DOHH2 (cell line): ENCODE results near the gene SPATA7.

Experiments used
- H3F3A ChIP-seq: fragments of 200-600 bp; sonication (generic), shearing (Covaris generic); 2 replicates; pipeline ENCODE4 v1.6.0; 2016; ENCODE audit warnings: antibody characterized with exemption, mild to moderate bottlenecking; ENCODE audit not compliant: control insufficient read depth, insufficient read depth
- H3K27ac ChIP-seq: fragments of 200-600 bp; sonication (generic); 2 replicates; pipeline ENCODE4 v1.5.1; 2014; ENCODE audit warnings: low read depth, mild to moderate bottlenecking, low read length, moderate library complexity
- H3K27me3 ChIP-seq: fragments of 200-600 bp; sonication (generic); 2 replicates; pipeline ENCODE4 v1.6.1; 2014; ENCODE audit warnings: mild to moderate bottlenecking, low read length, mixed read lengths; ENCODE audit not compliant: control insufficient read depth
- H3K36me3 ChIP-seq: fragments of 200-600 bp; sonication (generic); 2 replicates; pipeline ENCODE4 v1.6.1; 2014; ENCODE audit warnings: mild to moderate bottlenecking, low read length, moderate library complexity, mixed read lengths; ENCODE audit not compliant: control insufficient read depth
- H3K4me1 ChIP-seq: fragments of 200-600 bp; sonication (generic); 2 replicates; pipeline ENCODE4 v1.6.1; 2014; ENCODE audit warnings: mild to moderate bottlenecking, low read length, mixed read lengths; ENCODE audit not compliant: control insufficient read depth
- H3K4me2 ChIP-seq: fragments of 200-600 bp; sonication (generic); 2 replicates; pipeline ENCODE4 v1.6.0; 2014; ENCODE audit warnings: mild to moderate bottlenecking, low read length, moderate library complexity
- H3K4me3 ChIP-seq: fragments of 200-600 bp; sonication (generic); 2 replicates; pipeline ENCODE4 v1.5.1; 2014; ENCODE audit warnings: mild to moderate bottlenecking, low read length, mixed read lengths
- H3K79me2 ChIP-seq: fragments of 200-600 bp; sonication (generic); 2 replicates; pipeline ENCODE4 v1.6.1; 2014; ENCODE audit warnings: mild to moderate bottlenecking, low read length, mixed read lengths; ENCODE audit not compliant: control insufficient read depth
- H3K9me2 ChIP-seq: fragments of 200-600 bp; sonication (generic); replicated peaks from 2 replicates; pipeline ENCODE4 v1.6.1; 2014; ENCODE audit warnings: mild to moderate bottlenecking, low read length, mixed read lengths; ENCODE audit not compliant: control insufficient read depth
- H3K9me3 ChIP-seq: fragments of 200-600 bp; sonication (generic); 2 replicates; pipeline ENCODE4 v1.6.1; 2014; ENCODE audit warnings: antibody characterized with exemption, low read length, mixed read lengths; ENCODE audit not compliant: control insufficient read depth, insufficient read depth
- H4K20me1 ChIP-seq: fragments of 200-600 bp; sonication (generic); 2 replicates; pipeline ENCODE4 v1.6.0; 2014; ENCODE audit warnings: low read depth, mild to moderate bottlenecking, antibody characterized with exemption, low read length, moderate library complexity; ENCODE audit not compliant: control insufficient read depth, insufficient read depth
- EZH2phosphoT487 ChIP-seq: fragments of 200-600 bp; sonication (generic); IDR thresholded peaks from 2 replicates; pipeline ENCODE4 v1.6.1; 2017; ENCODE audit warnings: borderline replicate concordance, mild to moderate bottlenecking, antibody characterized with exemption, low read length, moderate library complexity, mixed read lengths
- TF ChIP-seq, protein P1 (sequence below): fragments of 200-600 bp; sonication (generic); IDR thresholded peaks from one replicate; pipeline ENCODE4 v1.5.1; 2014; ENCODE audit warnings: antibody characterized with exemption, mild to moderate bottlenecking, low read depth, low read length; ENCODE audit not compliant: poor library complexity, severe bottlenecking

SPATA7 gene

DNA sequence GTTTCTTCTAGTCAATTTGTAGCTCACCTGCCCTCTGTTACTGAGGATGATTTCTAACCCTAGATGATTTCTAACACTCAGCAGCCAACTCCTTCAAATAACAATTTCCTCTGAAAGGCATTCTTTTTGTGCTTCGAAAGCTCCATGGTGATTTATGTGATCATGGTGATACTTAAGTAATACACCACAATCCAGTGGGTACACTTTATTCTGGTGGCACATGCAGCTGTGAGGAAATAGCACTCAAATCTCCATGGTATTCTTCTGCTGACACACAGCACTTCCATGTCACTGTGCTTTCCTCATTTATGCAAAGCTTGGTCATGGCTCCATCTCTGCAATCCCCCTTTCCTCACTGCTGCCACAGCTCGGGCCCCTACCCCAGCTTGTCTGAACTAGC, 95.6 kb downstream of the SPATA7 start:
- Histone ChIP-seq H3K9me3 (no peaks in the 10 kb centered on the region), H3K79me2 (no peaks in the 10 kb centered on the region), H3K27ac (no peak overlapping the region), H3K4me3 (no peak overlapping the region), H3K4me1 (no peaks in the 10 kb centered on the region), H3K36me3 (no peaks in the 10 kb centered on the region), H3F3A (no peaks in the 10 kb centered on the region), H4K20me1 (no peaks in the 10 kb centered on the region), H3K4me2 (no peak overlapping the region), H3K9me2 (no peaks in the 10 kb centered on the region), H3K27me3 (no peaks in the 10 kb centered on the region)
- TF ChIP-seq EZH2phosphoT487, result no peak
- TF ChIP-seq, protein P1, sequence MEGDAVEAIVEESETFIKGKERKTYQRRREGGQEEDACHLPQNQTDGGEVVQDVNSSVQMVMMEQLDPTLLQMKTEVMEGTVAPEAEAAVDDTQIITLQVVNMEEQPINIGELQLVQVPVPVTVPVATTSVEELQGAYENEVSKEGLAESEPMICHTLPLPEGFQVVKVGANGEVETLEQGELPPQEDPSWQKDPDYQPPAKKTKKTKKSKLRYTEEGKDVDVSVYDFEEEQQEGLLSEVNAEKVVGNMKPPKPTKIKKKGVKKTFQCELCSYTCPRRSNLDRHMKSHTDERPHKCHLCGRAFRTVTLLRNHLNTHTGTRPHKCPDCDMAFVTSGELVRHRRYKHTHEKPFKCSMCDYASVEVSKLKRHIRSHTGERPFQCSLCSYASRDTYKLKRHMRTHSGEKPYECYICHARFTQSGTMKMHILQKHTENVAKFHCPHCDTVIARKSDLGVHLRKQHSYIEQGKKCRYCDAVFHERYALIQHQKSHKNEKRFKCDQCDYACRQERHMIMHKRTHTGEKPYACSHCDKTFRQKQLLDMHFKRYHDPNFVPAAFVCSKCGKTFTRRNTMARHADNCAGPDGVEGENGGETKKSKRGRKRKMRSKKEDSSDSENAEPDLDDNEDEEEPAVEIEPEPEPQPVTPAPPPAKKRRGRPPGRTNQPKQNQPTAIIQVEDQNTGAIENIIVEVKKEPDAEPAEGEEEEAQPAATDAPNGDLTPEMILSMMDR, result no peak

DNA sequence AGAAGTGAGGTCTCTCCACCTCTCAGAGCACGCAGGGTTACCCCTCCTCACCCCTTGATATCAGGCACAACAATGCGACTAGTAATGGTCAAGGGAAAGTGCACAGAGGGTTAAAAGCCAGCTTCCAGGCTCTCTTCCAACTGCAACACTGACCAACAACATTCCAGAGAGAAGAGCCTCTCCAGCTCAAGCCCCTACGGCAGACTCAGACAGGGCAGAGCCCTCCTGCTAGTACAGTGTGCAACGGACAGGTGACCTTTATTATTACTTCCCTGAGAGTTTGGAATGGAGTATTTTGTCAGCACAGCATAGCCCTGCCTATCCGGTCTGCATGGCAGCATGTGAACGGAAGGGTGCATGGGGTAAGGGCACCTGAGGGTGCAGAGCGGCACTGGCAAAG, 96.3 kb downstream of the SPATA7 start:
- Histone ChIP-seq H3K27me3 (no peaks in the 10 kb centered on the region), H3F3A (no peaks in the 10 kb centered on the region), H3K79me2 (no peaks in the 10 kb centered on the region), H3K36me3 (no peaks in the 10 kb centered on the region), H3K9me2 (no peaks in the 10 kb centered on the region), H3K4me3 (no peak overlapping the region), H3K4me1 (no peaks in the 10 kb centered on the region), H4K20me1 (no peaks in the 10 kb centered on the region), H3K9me3 (no peaks in the 10 kb centered on the region), H3K4me2 (no peak overlapping the region), H3K27ac (no peak overlapping the region)
- TF ChIP-seq EZH2phosphoT487, result no peak
- TF ChIP-seq, protein P1, result no peak

DNA sequence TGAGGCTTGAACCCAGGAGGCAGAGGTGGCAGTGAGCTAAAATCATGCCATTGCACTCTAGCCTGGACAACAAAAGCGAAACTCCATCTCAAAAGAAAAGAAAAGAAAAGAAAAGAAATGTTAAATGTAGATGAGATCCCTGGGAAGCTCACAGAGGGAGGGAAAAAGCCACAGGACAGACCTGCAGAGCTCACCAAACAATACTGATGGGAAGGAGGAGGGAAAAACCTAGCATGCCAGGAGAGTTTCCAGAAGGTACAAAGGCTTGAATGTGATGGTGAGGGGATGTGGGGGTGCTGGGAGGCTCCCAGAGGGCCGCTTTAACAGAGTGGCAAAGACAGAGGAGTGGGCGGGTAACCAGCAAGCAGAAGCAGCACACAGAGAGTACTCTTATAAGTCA, 97.1 kb downstream of the SPATA7 start:
- no peaks in the 10 kb centered on the region for H4K20me1 ChIP-seq
- no peaks in the 10 kb centered on the region for H3K36me3 ChIP-seq
- no peaks in the 10 kb centered on the region for H3K79me2 ChIP-seq
- no peak overlapping the region for H3K27ac ChIP-seq
- no peak for TF ChIP-seq EZH2phosphoT487
- TF ChIP-seq, protein P1, result no peak
- H3K4me1 ChIP-seq, result no peaks in the 10 kb centered on the region
- no peak overlapping the region for H3K4me2 ChIP-seq
- H3K9me2 ChIP-seq, result no peaks in the 10 kb centered on the region
- no peak overlapping the region for H3K4me3 ChIP-seq
- H3F3A ChIP-seq, result no peaks in the 10 kb centered on the region
- H3K27me3 ChIP-seq, result peaks cover 3% of the 10 kb centered on the region; the same call in 1 of the 2 replicates
- H3K9me3 ChIP-seq, result no peaks in the 10 kb centered on the region
